Neural crest cell (in vitro differentiated cells): ENCODE measurements around the gene GRIP1. TPM values are rescaled to one million over a fixed set of nuclear protein-coding genes. Genes with fewer than 3 reads are reported as not detected.

ENCODE experiments used
- DNase-seq: peaks from one replicate; pipeline ENCODE4 v3.0.0; 2021; ENCODE audit warnings: low read depth, mixed read lengths, low spot score
- H3K27ac Mint-ChIP-seq: one replicate; pipeline ENCODE4 v1.8.0; 2021; ENCODE audit warnings: mild to moderate bottlenecking, mixed read lengths; ENCODE audit not compliant: unreplicated experiment
- H3K27me3 Mint-ChIP-seq: 2 replicates; pipeline ENCODE4 v1.8.0; 2021; ENCODE audit warnings: low read depth, mild to moderate bottlenecking, mixed read lengths
- H3K36me3 Mint-ChIP-seq: 2 replicates; pipeline ENCODE4 v1.8.0; 2021; ENCODE audit warnings: low read depth, mild to moderate bottlenecking, mixed read lengths
- H3K4me1 Mint-ChIP-seq: 2 replicates; pipeline ENCODE4 v1.8.0; 2021; ENCODE audit warnings: mixed read lengths
- H3K4me3 Mint-ChIP-seq: one replicate; pipeline ENCODE4 v1.8.0; 2021; ENCODE audit warnings: mild to moderate bottlenecking, mixed read lengths
- H3K9me3 Mint-ChIP-seq: 2 replicates; pipeline ENCODE4 v1.8.0; 2021; ENCODE audit warnings: mixed read lengths
- total RNA-seq: library from RNA; stranded (reverse); gene quantifications from 2 replicates; pipeline ENCODE4 v1.2.1, GENCODE V29; 2021
- TF ChIP-seq, protein P1 (sequence below): fragments of 200-600 bp; sonication (generic); conservative IDR thresholded peaks from 2 replicates; pipeline ENCODE4 v1.5.0; 2021; ENCODE audit warnings: antibody characterized with exemption, mild to moderate bottlenecking

The GRIP1 gene
- total RNA-seq, 1 donor from 2014 or later = 40.3 TPM

GRCh38 chr12:66371982-66372381 is 306.9 kb downstream of the GRIP1 start:
- TF ChIP-seq, protein P1, sequence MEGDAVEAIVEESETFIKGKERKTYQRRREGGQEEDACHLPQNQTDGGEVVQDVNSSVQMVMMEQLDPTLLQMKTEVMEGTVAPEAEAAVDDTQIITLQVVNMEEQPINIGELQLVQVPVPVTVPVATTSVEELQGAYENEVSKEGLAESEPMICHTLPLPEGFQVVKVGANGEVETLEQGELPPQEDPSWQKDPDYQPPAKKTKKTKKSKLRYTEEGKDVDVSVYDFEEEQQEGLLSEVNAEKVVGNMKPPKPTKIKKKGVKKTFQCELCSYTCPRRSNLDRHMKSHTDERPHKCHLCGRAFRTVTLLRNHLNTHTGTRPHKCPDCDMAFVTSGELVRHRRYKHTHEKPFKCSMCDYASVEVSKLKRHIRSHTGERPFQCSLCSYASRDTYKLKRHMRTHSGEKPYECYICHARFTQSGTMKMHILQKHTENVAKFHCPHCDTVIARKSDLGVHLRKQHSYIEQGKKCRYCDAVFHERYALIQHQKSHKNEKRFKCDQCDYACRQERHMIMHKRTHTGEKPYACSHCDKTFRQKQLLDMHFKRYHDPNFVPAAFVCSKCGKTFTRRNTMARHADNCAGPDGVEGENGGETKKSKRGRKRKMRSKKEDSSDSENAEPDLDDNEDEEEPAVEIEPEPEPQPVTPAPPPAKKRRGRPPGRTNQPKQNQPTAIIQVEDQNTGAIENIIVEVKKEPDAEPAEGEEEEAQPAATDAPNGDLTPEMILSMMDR = no peak
- H3K27ac Mint-ChIP-seq = no peak overlapping the region
- H3K4me3 Mint-ChIP-seq = no peak overlapping the region
- H3K36me3 Mint-ChIP-seq = no peaks in the 10 kb centered on the region
- peaks cover 4% of the 10 kb centered on the region for H3K4me1 Mint-ChIP-seq
- no peaks in the 10 kb centered on the region for H3K9me3 Mint-ChIP-seq
- H3K27me3 Mint-ChIP-seq = no peaks in the 10 kb centered on the region
- no peak for DNase-seq

- DNase-seq = no peak
- no peak overlapping the region for H3K4me3 Mint-ChIP-seq
- no peaks in the 10 kb centered on the region for H3K27me3 Mint-ChIP-seq
- peaks cover 2% of the 10 kb centered on the region for H3K36me3 Mint-ChIP-seq
- H3K27ac Mint-ChIP-seq = no peak overlapping the region
- TF ChIP-seq, protein P1 = no peak
- no peaks in the 10 kb centered on the region for H3K9me3 Mint-ChIP-seq
- H3K4me1 Mint-ChIP-seq = peaks cover 4% of the 10 kb centered on the region
Observed at GRCh38 chr12:66367015-66367667, 311.7 kb downstream of the GRIP1 start.

GRCh38 chr12:66365718-66366490 is 313.0 kb downstream of the GRIP1 start:
- H3K4me3 Mint-ChIP-seq = no peak overlapping the region
- TF ChIP-seq, protein P1 = no peak
- H3K27ac Mint-ChIP-seq = peak overlapping the region; percentile 38
- DNase-seq = no peak
- H3K9me3 Mint-ChIP-seq = no peaks in the 10 kb centered on the region
- H3K4me1 Mint-ChIP-seq = peaks cover 4% of the 10 kb centered on the region
- H3K36me3 Mint-ChIP-seq = peaks cover 2% of the 10 kb centered on the region
- H3K27me3 Mint-ChIP-seq = no peaks in the 10 kb centered on the region

- no peaks in the 10 kb centered on the region for H3K9me3 Mint-ChIP-seq
- DNase-seq = no peak
- H3K27me3 Mint-ChIP-seq = no peaks in the 10 kb centered on the region
- H3K4me1 Mint-ChIP-seq = no peaks in the 10 kb centered on the region
- no peak overlapping the region for H3K4me3 Mint-ChIP-seq
- peak overlapping the region; percentile 27 for H3K27ac Mint-ChIP-seq
- TF ChIP-seq, protein P1 = no peak
- H3K36me3 Mint-ChIP-seq = peaks cover 2% of the 10 kb centered on the region
Observed at GRCh38 chr12:66361703-66362102, 317.2 kb downstream of the GRIP1 start.

- Mint-ChIP-seq H3K27ac (no peak overlapping the region), H3K9me3 (no peaks in the 10 kb centered on the region), H3K36me3 (peaks cover 2% of the 10 kb centered on the region), H3K4me1 (no peaks in the 10 kb centered on the region), H3K4me3 (no peak overlapping the region), H3K27me3 (no peaks in the 10 kb centered on the region)
- no peak for DNase-seq
- TF ChIP-seq, protein P1 = no peak
Observed at GRCh38 chr12:66359300-66359699, 319.6 kb downstream of the GRIP1 start.
